GM12892 (cell line): ENCODE measurements around the gene ADCY4.

Source experiments
- POLR2A ChIP-seq: IDR thresholded peaks from 2 replicates; pipeline ENCODE4 v1.6.1; 2011; ENCODE audit warnings: low read depth, low read length, control low read depth
- POLR2AphosphoS5 ChIP-seq: IDR thresholded peaks from 2 replicates; pipeline ENCODE4 v1.6.1; 2011; ENCODE audit warnings: low read depth, low read length, control low read depth
- TAF1 ChIP-seq: IDR thresholded peaks from 2 replicates; pipeline ENCODE4 v1.6.1; 2011; ENCODE audit warnings: low read depth, mild to moderate bottlenecking, control low read depth, low read length, borderline replicate concordance

DNA sequence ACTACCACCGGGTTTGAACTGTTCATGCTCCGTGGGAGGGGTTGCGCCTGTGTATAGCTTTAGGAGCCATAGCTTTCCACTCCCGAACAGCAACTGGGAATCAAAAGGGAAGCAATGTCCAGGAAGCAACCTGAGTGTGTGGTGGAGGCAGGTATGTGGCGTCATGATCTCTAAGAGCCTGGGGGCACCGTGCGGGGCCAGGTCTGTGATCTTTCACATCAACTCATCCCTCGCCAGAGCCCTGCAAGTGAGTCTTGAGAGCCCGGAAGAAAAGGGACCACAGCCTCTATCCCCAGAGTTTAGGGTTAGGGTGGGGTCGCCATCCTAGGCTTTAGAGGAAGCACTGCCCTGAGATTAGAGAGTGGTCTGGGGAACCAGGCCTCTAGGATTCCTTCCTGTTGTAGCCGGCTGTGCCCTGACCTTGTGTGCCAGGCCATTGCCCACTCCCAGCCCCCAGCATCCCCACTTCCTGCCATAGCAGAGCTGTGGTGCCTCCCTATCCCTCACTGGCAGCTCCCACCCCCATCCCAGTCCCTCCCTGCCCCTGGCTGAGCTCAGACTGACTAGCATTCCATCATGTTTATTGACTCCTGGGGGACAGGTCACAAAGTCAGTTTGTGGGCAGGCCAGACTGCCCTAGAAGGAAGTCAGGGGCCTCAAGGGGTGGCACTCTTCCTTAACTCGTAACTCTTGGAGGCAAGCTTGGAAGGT is 745 bp upstream of the ADCY4 start:
- no peak for TF ChIP-seq POLR2A
- no peak for TF ChIP-seq POLR2AphosphoS5
- no peak for TF ChIP-seq TAF1
